HFFc6 (cell line): Measurements from ENCODE around the gene CCDC40. TPM values are rescaled to one million over a fixed set of nuclear protein-coding genes. Genes with fewer than 3 reads are reported as not detected.

Experiments used
- DNase-seq: peaks from one replicate; pipeline ENCODE4 v3.0.0-alpha.2; 2018
- H3K27ac Mint-ChIP-seq: 2 replicates; pipeline ENCODE4 v1.8.0; 2020; ENCODE audit warnings: mild to moderate bottlenecking, mixed read lengths
- H3K27me3 Mint-ChIP-seq: 2 replicates; pipeline ENCODE4 v1.8.0; 2021; ENCODE audit warnings: mild to moderate bottlenecking, moderate library complexity, mixed read lengths; ENCODE audit not compliant: insufficient read depth
- H3K36me3 Mint-ChIP-seq: 2 replicates; pipeline ENCODE4 v1.8.0; 2021; ENCODE audit warnings: low read depth, mixed read lengths
- H3K4me1 Mint-ChIP-seq: 2 replicates; pipeline ENCODE4 v1.8.0; 2020; ENCODE audit warnings: low read depth, mixed read lengths
- H3K4me3 Mint-ChIP-seq: 2 replicates; pipeline ENCODE4 v1.8.0; 2020; ENCODE audit warnings: mild to moderate bottlenecking, moderate library complexity, mixed read lengths
- H3K9me3 Mint-ChIP-seq: 2 replicates; pipeline ENCODE4 v1.8.0; 2020; ENCODE audit warnings: mild to moderate bottlenecking, mixed read lengths
- CTCF ChIP-seq: fragments of 200-600 bp; sonication (generic); IDR thresholded peaks from 2 replicates; pipeline ENCODE4 v1.5.0; 2021; ENCODE audit warnings: antibody characterized with exemption, mild to moderate bottlenecking
- total RNA-seq, 6 experiments: library from RNA; stranded (reverse); fragmentation: NEBNext Ultra II Directional; extraction: Animal tissue kit (Norgen Biotek cat#: 25700); gene quantifications; 2 replicates in 1 of 6; 3 replicates in 5 of 6; pipeline ENCODE4 v1.2.3, GENCODE V29; 2021

CCDC40 gene
- total RNA-seq, 6 experiments from 2014 or later = 1.7 to 3.2 (median 2.1) TPM

GRCh38 chr17:80100035-80100323 is 63.5 kb downstream of the CCDC40 start:
- Mint-ChIP-seq H3K27ac (no peak overlapping the region), H3K36me3 (no peaks in the 10 kb centered on the region), H3K9me3 (no peaks in the 10 kb centered on the region), H3K4me3 (no peak overlapping the region), H3K27me3 (peaks cover 5% of the 10 kb centered on the region), H3K4me1 (peaks cover 22% of the 10 kb centered on the region)
- no peak for DNase-seq
- TF ChIP-seq CTCF = no peak

GRCh38 chr17:80101011-80101945 is 64.8 kb downstream of the CCDC40 start, which contains the start of gene GAA:
Gene GAA (plus strand): TSS chr17:80101581. CDS start chr17:80104587, 3,006 bp downstream.
- peak; percentile 57 for DNase-seq
- Mint-ChIP-seq H3K36me3 (no peaks in the 10 kb centered on the region), H3K27ac (peak within 1 kb of the TSS; percentile 76), H3K27me3 (peaks cover 4% of the 10 kb centered on the region), H3K4me1 (peaks cover 22% of the 10 kb centered on the region), H3K9me3 (no peaks in the 10 kb centered on the region), H3K4me3 (peak within 1 kb of the TSS; percentile 97)
- TF ChIP-seq CTCF = peak; percentile 90

- H3K27ac Mint-ChIP-seq = peak overlapping the region; percentile 76
- peak; percentile 17 for DNase-seq
- peaks cover 22% of the 10 kb centered on the region for H3K4me1 Mint-ChIP-seq
- no peaks in the 10 kb centered on the region; the same call in none of the 2 replicates for H3K27me3 Mint-ChIP-seq
- H3K4me3 Mint-ChIP-seq = peak overlapping the region; percentile 97
- TF ChIP-seq CTCF = no peak
- H3K9me3 Mint-ChIP-seq = no peaks in the 10 kb centered on the region
- no peaks in the 10 kb centered on the region for H3K36me3 Mint-ChIP-seq
These were observed 65.7 kb downstream of the CCDC40 start for GRCh38 chr17:80101946-80102663.

GRCh38 chr17:80102664-80103448 is 66.4 kb downstream of the CCDC40 start:
- no peaks in the 10 kb centered on the region for H3K36me3 Mint-ChIP-seq
- DNase-seq = no peak
- H3K4me3 Mint-ChIP-seq = peak overlapping the region; percentile 97
- no peaks in the 10 kb centered on the region; the same call in none of the 2 replicates for H3K27me3 Mint-ChIP-seq
- no peak for TF ChIP-seq CTCF
- peaks cover 22% of the 10 kb centered on the region for H3K4me1 Mint-ChIP-seq
- H3K9me3 Mint-ChIP-seq = no peaks in the 10 kb centered on the region
- no peak overlapping the region for H3K27ac Mint-ChIP-seq

GRCh38 chr17:80103449-80104085 is 67.1 kb downstream of the CCDC40 start:
- Mint-ChIP-seq H3K9me3 (no peaks in the 10 kb centered on the region), H3K4me1 (peaks cover 22% of the 10 kb centered on the region), H3K27me3 (no peaks in the 10 kb centered on the region; the same call in 1 of the 2 replicates), H3K27ac (no peak overlapping the region), H3K4me3 (no peak overlapping the region), H3K36me3 (no peaks in the 10 kb centered on the region)
- no peak for DNase-seq
- no peak for TF ChIP-seq CTCF
